Endothelial cell of umbilical vein (primary cell): ENCODE results near the gene CAMP. TPM values are rescaled to one million over a fixed set of nuclear protein-coding genes. Genes with fewer than 3 reads are reported as not detected.

Source experiments
- BruUV-seq: library from RNA; stranded (reverse); fragments of 400-500 nt; replicated peaks from 2 replicates; lab custom pipeline; 2021; lab: Mats Ljungman, UMichigan
- CTCF ChIA-PET: fragments of 300-600, 350-600 bp; sonication (Branson Sonifier 250); formaldehyde crosslinking; loops from one replicate; lab custom pipeline; 2021; ENCODE audit warnings: antibody characterized with exemption, inconsistent platforms; lab: Charles Lee
- POLR2A ChIA-PET: fragments of 300-600, 350-600 bp; sonication (Branson Sonifier 250); formaldehyde crosslinking; loops from one replicate; lab custom pipeline; 2021; ENCODE audit warnings: antibody characterized with exemption, inconsistent platforms; lab: Charles Lee
- DNase-seq: peaks from one replicate; pipeline ENCODE4 v3.0.0-alpha.2; 2011; ENCODE audit warnings: low read depth, low spot score
- FAIRE-seq: peaks from 2 replicates; lab custom pipeline; 2011; peaks lifted over from hg19 to GRCh38; lab: Jason Lieb, UNC
- H2AFZ ChIP-seq: 2 replicates; pipeline ENCODE4 v1.6.0; 2012; ENCODE audit warnings: low read depth, low read length, control low read depth, inconsistent platforms
- H3K27ac ChIP-seq: 2 replicates; pipeline ENCODE4 v1.5.1; 2011; ENCODE audit warnings: low read depth, mild to moderate bottlenecking, control low read depth, low read length, moderate library complexity; ENCODE audit not compliant: insufficient read depth
- H3K27me3 ChIP-seq, 2 experiments: 2 replicates each; pipeline versions ENCODE4 v1.6.0 to v1.6.1; 2011; ENCODE audit warnings: low read length in 2 of 2, mixed read lengths in 1 of 2; ENCODE audit not compliant: control insufficient read depth in 2 of 2, insufficient read depth in 2 of 2
- H3K36me3 ChIP-seq, 2 experiments: 2 replicates in 1 of 2; 3 replicates in 1 of 2; pipeline ENCODE4 v1.5.1; 2011; ENCODE audit warnings: low read length in 2 of 2, mild to moderate bottlenecking in 1 of 2, moderate library complexity in 1 of 2; ENCODE audit not compliant: control insufficient read depth in 2 of 2, insufficient read depth in 2 of 2; ENCODE audit errors: extremely low read depth in 1 of 2
- H3K4me1 ChIP-seq: 3 replicates; pipeline ENCODE4 v1.5.1; 2011; ENCODE audit warnings: mild to moderate bottlenecking, low read length; ENCODE audit not compliant: control insufficient read depth, insufficient read depth; ENCODE audit errors: extremely low read depth
- H3K4me2 ChIP-seq: 2 replicates; pipeline ENCODE4 v1.6.1; 2011; ENCODE audit warnings: low read length, control low read depth, mixed read lengths; ENCODE audit not compliant: insufficient read depth
- H3K4me3 ChIP-seq, 3 experiments: fragments of 200-600 bp in 1 of 3; sonication (generic), shearing (Covaris generic) in 1 of 3; replicated peaks in 1 of 3; 2 replicates each; pipeline ENCODE4 v1.5.1; 2011 to 2016; ENCODE audit warnings: control low read depth in 3 of 3, low read length in 3 of 3, mild to moderate bottlenecking in 2 of 3, inconsistent platforms in 1 of 3, low read depth in 1 of 3, moderate library complexity in 1 of 3; ENCODE audit not compliant: insufficient read depth in 1 of 3
- H3K79me2 ChIP-seq: 2 replicates; pipeline ENCODE4 v1.6.0; 2012; ENCODE audit warnings: low read length, inconsistent platforms; ENCODE audit not compliant: control insufficient read depth, insufficient read depth
- H3K9ac ChIP-seq: replicated peaks from 2 replicates; pipeline ENCODE3; 2011; ENCODE audit warnings: low read length, control low read depth; ENCODE audit not compliant: insufficient read depth; ENCODE audit errors: extremely low read depth
- H3K9me1 ChIP-seq: replicated peaks from 3 replicates; pipeline ENCODE4 v1.6.0; 2011; ENCODE audit warnings: mild to moderate bottlenecking, low read length; ENCODE audit not compliant: control insufficient read depth, insufficient read depth; ENCODE audit errors: extremely low read depth
- H3K9me3 ChIP-seq: replicated peaks from 2 replicates; pipeline ENCODE4 v1.5.1; 2012; ENCODE audit warnings: low read length, inconsistent platforms; ENCODE audit not compliant: control insufficient read depth, insufficient read depth
- H4K20me1 ChIP-seq: replicated peaks from 2 replicates; pipeline ENCODE3; 2011; ENCODE audit warnings: mild to moderate bottlenecking, low read length; ENCODE audit not compliant: control insufficient read depth, insufficient read depth; ENCODE audit errors: extremely low read depth
- EZH2 ChIP-seq: IDR thresholded peaks from 2 replicates; pipeline ENCODE4 v1.6.1; 2012; ENCODE audit warnings: borderline replicate concordance, low read depth, mild to moderate bottlenecking, moderate library complexity, low read length, inconsistent platforms; ENCODE audit not compliant: severe bottlenecking
- FOS ChIP-seq: IDR thresholded peaks from 2 replicates; pipeline ENCODE4 v1.6.1; 2011; ENCODE audit warnings: mild to moderate bottlenecking, low read length, moderate library complexity, borderline replicate concordance; ENCODE audit not compliant: insufficient read depth
- GATA2 ChIP-seq: IDR thresholded peaks from 2 replicates; pipeline ENCODE4 v1.7.0; 2011; ENCODE audit warnings: low read depth, mild to moderate bottlenecking, moderate library complexity, mixed read lengths, low read length; ENCODE audit not compliant: insufficient read length, insufficient read depth
- JUN ChIP-seq: IDR thresholded peaks from 2 replicates; pipeline ENCODE4 v1.6.1; 2011; ENCODE audit warnings: borderline replicate concordance, low read depth; ENCODE audit not compliant: insufficient read length, insufficient read depth
- MYC ChIP-seq: IDR thresholded peaks from one replicate; pipeline ENCODE4 v1.6.1; 2011; ENCODE audit warnings: mild to moderate bottlenecking, low read depth, low read length
- POLR2A ChIP-seq: IDR thresholded peaks from 2 replicates; pipeline ENCODE4 v1.6.1; 2012; ENCODE audit warnings: low read depth, mild to moderate bottlenecking, control low read depth, low read length
- POLR2AphosphoS5 ChIP-seq: IDR thresholded peaks from 2 replicates; pipeline ENCODE4 v1.6.1; 2012; ENCODE audit warnings: low read depth, mild to moderate bottlenecking, control low read depth, low read length, moderate library complexity; ENCODE audit not compliant: insufficient read depth
- dilution Hi-C: fragments of 300-500 bp; cut with MboI; formaldehyde crosslinking; loops from one replicate; pipeline ENCODE4 v1.15.0; 2019; ENCODE audit warnings: low sequenced_read_pairs; ENCODE audit not compliant: extremely low pct_ligation_motif_present
- intact Hi-C: fragments of 100-400 bp; cut with micrococcal nuclease; formaldehyde crosslinking; loops from one replicate; pipeline ENCODE4 v1.10.0; 2022
- polyA plus RNA-seq, 4 experiments: library from polyadenylated mRNA; depleted of rRNA in 3 of 4; stranded (reverse) in 3 of 4; unstranded in 1 of 4; fragments of >200 nt; gene quantifications; 2 replicates each; pipeline versions ENCODE4 v1.2.1 to v1.2.3, GENCODE V29; 2011 to 2012; ENCODE audit warnings: missing spikeins in 1 of 4
- total RNA-seq: library from RNA; stranded (reverse); gene quantifications from 2 replicates; pipeline ENCODE4 v1.2.3, GENCODE V29; 2021
- TF ChIP-seq, protein P1 (sequence below): IDR thresholded peaks from 2 replicates; pipeline ENCODE4 v1.6.1; 2011; ENCODE audit not compliant: insufficient read depth, insufficient read length
- TF ChIP-seq, protein P2 (sequence below), 2 donors: IDR thresholded peaks; 1 replicate in 1 of 2; 2 replicates in 1 of 2; pipeline ENCODE4 v1.5.1; 2011; ENCODE audit warnings: low read length in 2 of 2, mild to moderate bottlenecking in 2 of 2, moderate library complexity in 2 of 2, control low read depth in 1 of 2, inconsistent platforms in 1 of 2, low read depth in 1 of 2; ENCODE audit not compliant: insufficient read depth in 1 of 2; ENCODE audit errors: extremely low read depth in 1 of 2

Gene CAMP
- total and polyA plus RNA-seq, 2 donors (not counting 3 experiments of a cell fraction or from before 2014, with no cell fraction given), result not detected

GRCh38 chr3:48268381-48268935 is 45.2 kb downstream of the CAMP start:
- POLR2A ChIA-PET, result no interaction called here
- CTCF ChIA-PET, result interaction anchor here (0.7 to 24.1 kb wide), 5 partner anchors 20 to 171 kb away, joined by 3 to 723 read pairs (median 5); partner anchors contain the start of genes CCDC51 and PLXNB1
- Histone ChIP-seq H3K9me1 (no peaks in the 10 kb centered on the region), H4K20me1 (no peaks in the 10 kb centered on the region), H3K27ac (no peak overlapping the region), H2AFZ (no peak overlapping the region), H3K4me3 (no peak overlapping the region), H3K4me1 (peaks cover 9% of the 10 kb centered on the region), H3K9ac (no peak overlapping the region), H3K79me2 (no peaks in the 10 kb centered on the region), H3K27me3 (no peaks in the 10 kb centered on the region), H3K9me3 (no peaks in the 10 kb centered on the region), H3K36me3 (peaks cover 0 to 4% of the 10 kb centered on the region in 2 experiments), H3K4me2 (no peak overlapping the region)
- intact Hi-C loops (no loop called here), dilution Hi-C loops (no loop called here)
- FAIRE-seq (peak; percentile 44), DNase-seq (no peak)
- TF ChIP-seq POLR2AphosphoS5, result no peak
- no peak for TF ChIP-seq FOS
- no peak for TF ChIP-seq POLR2A
- TF ChIP-seq, protein P1, sequence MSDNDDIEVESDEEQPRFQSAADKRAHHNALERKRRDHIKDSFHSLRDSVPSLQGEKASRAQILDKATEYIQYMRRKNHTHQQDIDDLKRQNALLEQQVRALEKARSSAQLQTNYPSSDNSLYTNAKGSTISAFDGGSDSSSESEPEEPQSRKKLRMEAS, result no peak
- TF ChIP-seq MYC, result no peak
- TF ChIP-seq EZH2, result no peak
- TF ChIP-seq GATA2, result no peak
- no peak for TF ChIP-seq JUN
- TF ChIP-seq, protein P2, sequence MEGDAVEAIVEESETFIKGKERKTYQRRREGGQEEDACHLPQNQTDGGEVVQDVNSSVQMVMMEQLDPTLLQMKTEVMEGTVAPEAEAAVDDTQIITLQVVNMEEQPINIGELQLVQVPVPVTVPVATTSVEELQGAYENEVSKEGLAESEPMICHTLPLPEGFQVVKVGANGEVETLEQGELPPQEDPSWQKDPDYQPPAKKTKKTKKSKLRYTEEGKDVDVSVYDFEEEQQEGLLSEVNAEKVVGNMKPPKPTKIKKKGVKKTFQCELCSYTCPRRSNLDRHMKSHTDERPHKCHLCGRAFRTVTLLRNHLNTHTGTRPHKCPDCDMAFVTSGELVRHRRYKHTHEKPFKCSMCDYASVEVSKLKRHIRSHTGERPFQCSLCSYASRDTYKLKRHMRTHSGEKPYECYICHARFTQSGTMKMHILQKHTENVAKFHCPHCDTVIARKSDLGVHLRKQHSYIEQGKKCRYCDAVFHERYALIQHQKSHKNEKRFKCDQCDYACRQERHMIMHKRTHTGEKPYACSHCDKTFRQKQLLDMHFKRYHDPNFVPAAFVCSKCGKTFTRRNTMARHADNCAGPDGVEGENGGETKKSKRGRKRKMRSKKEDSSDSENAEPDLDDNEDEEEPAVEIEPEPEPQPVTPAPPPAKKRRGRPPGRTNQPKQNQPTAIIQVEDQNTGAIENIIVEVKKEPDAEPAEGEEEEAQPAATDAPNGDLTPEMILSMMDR (IDR thresholded peaks at IDR 0.05; ENCODE audit: extremely low read depth in 1 of 2, insufficient read depth in 1 of 2, low read depth in 1 of 2, low read length in 2 of 2), result no peak
- BruUV-seq, result no TSS peak
